Liver (tissue), 9 donors: ENCODE results near the gene LBH. TPM values are rescaled to one million over a fixed set of nuclear protein-coding genes. Genes with fewer than 3 reads are reported as not detected.

Experiments used
- DNase-seq: peaks from one replicate; pipeline ENCODE4 v3.0.0-alpha.2; 2017; ENCODE audit warnings: low spot score
- H3K27ac ChIP-seq, 2 donors: one replicate each; pipeline ENCODE4 v1.7.0; 2013; ENCODE audit warnings: inconsistent platforms in 2 of 2, low read length in 2 of 2, control low read depth in 1 of 2, low read depth in 1 of 2, mild to moderate bottlenecking in 1 of 2
- H3K27me3 ChIP-seq, 4 donors: one replicate each; pipeline versions ENCODE4 v1.6.1 to v1.7.0; 2013; ENCODE audit warnings: low read length in 3 of 4, inconsistent platforms in 1 of 4, mild to moderate bottlenecking in 1 of 4, moderate library complexity in 1 of 4; ENCODE audit not compliant: control insufficient read depth in 4 of 4, insufficient read depth in 4 of 4
- H3K36me3 ChIP-seq, 4 donors: one replicate each; pipeline versions ENCODE4 v1.6.1 to v1.7.0; 2013; ENCODE audit warnings: low read length in 3 of 4, mild to moderate bottlenecking in 3 of 4, low read depth in 1 of 4, moderate library complexity in 1 of 4; ENCODE audit not compliant: control insufficient read depth in 4 of 4, insufficient read depth in 3 of 4
- H3K4me1 ChIP-seq, 4 donors: one replicate each; pipeline versions ENCODE4 v1.6.1 to v1.7.0; 2013; ENCODE audit warnings: low read length in 3 of 4, mild to moderate bottlenecking in 3 of 4, moderate library complexity in 1 of 4; ENCODE audit not compliant: control insufficient read depth in 4 of 4, insufficient read depth in 4 of 4
- H3K4me3 ChIP-seq, 3 donors: one replicate each; pipeline versions ENCODE4 v1.6.1 to v1.7.0; 2013; ENCODE audit warnings: low read length in 3 of 3, control low read depth in 1 of 3, low read depth in 1 of 3, mild to moderate bottlenecking in 1 of 3
- H3K9ac ChIP-seq, 2 donors: one replicate each; pipeline ENCODE4 v1.7.0; 2013; ENCODE audit warnings: low read length in 2 of 2, mild to moderate bottlenecking in 2 of 2, moderate library complexity in 2 of 2, control low read depth in 1 of 2, low read depth in 1 of 2
- H3K9me3 ChIP-seq, 4 donors: one replicate each; pipeline versions ENCODE4 v1.6.1 to v1.7.0; 2013; ENCODE audit warnings: low read length in 3 of 4; ENCODE audit not compliant: control insufficient read depth in 4 of 4
- EGR1 ChIP-seq, 2 donors: IDR thresholded peaks; 2 replicates each; pipeline ENCODE4 v1.6.1; 2016 to 2018; ENCODE audit warnings: antibody characterized with exemption in 2 of 2, low read depth in 2 of 2
- FOXA1 ChIP-seq: IDR thresholded peaks from 2 replicates; pipeline ENCODE4 v1.6.1; 2016; ENCODE audit warnings: antibody characterized with exemption
- FOXA2 ChIP-seq: IDR thresholded peaks from 2 replicates; pipeline ENCODE4 v1.6.1; 2016; ENCODE audit warnings: antibody characterized with exemption
- GABPA ChIP-seq, 2 donors: IDR thresholded peaks in 1 of 2; conservative IDR thresholded peaks in 1 of 2; 2 replicates each; pipeline ENCODE4 v1.6.1; 2016; ENCODE audit warnings: antibody characterized with exemption in 2 of 2, mild to moderate bottlenecking in 1 of 2, moderate library complexity in 1 of 2
- HNF4A ChIP-seq, 2 donors: conservative IDR thresholded peaks; 2 replicates each; pipeline ENCODE4 v1.6.1; 2016; ENCODE audit warnings: antibody characterized with exemption in 2 of 2, mild to moderate bottlenecking in 2 of 2
- HNF4G ChIP-seq: IDR thresholded peaks from 2 replicates; pipeline ENCODE4 v1.6.1; 2016; ENCODE audit warnings: antibody characterized with exemption
- JUND ChIP-seq, 2 donors: IDR thresholded peaks; 2 replicates each; pipeline ENCODE4 v1.6.1; 2016; ENCODE audit warnings: antibody characterized with exemption in 2 of 2
- NR2F2 ChIP-seq: IDR thresholded peaks from 2 replicates; pipeline ENCODE4 v1.6.1; 2016; ENCODE audit warnings: antibody characterized with exemption
- RAD21 ChIP-seq, 2 donors: IDR thresholded peaks; 2 replicates each; pipeline ENCODE4 v1.6.1; 2016; ENCODE audit warnings: antibody characterized with exemption in 2 of 2, mild to moderate bottlenecking in 2 of 2
- RXRA ChIP-seq, 2 donors: IDR thresholded peaks; 2 replicates each; pipeline ENCODE4 v1.6.1; 2017 to 2018; ENCODE audit warnings: antibody characterized with exemption in 2 of 2, mild to moderate bottlenecking in 1 of 2
- SP1 ChIP-seq: IDR thresholded peaks from 2 replicates; pipeline ENCODE4 v1.6.1; 2018; ENCODE audit warnings: antibody characterized with exemption, mild to moderate bottlenecking
- TAF1 ChIP-seq: conservative IDR thresholded peaks from 2 replicates; pipeline ENCODE4 v1.6.1; 2016; ENCODE audit warnings: antibody characterized with exemption, mild to moderate bottlenecking
- YY1 ChIP-seq: IDR thresholded peaks from 2 replicates; pipeline ENCODE4 v1.6.1; 2016; ENCODE audit warnings: antibody characterized with exemption, mild to moderate bottlenecking
- ZBTB33 ChIP-seq: IDR thresholded peaks from 2 replicates; pipeline ENCODE4 v1.6.1; 2016; ENCODE audit warnings: antibody characterized with exemption
- WGBS: extraction: QIAGEN DNeasy Blood & Tissue Kit; methylation state at CpG from one replicate; pipeline ENCODE4 v1.1.7; 2013; 5-methylcytosine and 5-hydroxymethylcytosine counted together
- polyA plus RNA-seq, 2 donors: library from polyadenylated mRNA; stranded (reverse) in 1 of 2; unstranded in 1 of 2; fragments of 200-250 nt in 1 of 2; fragments of >200 nt in 1 of 2; fragmentation: Nextera tagmentation in 1 of 2; extraction: Ambion mirVana in 1 of 2; gene quantifications; one replicate each; pipeline versions ENCODE4 v1.2.1 to v1.2.3, GENCODE V29; 2013 to 2015
- total RNA-seq, 2 donors: library from RNA; depleted of rRNA; stranded (reverse); fragments of >200 nt; gene quantifications; one replicate each; pipeline ENCODE4 v1.2.3, GENCODE V29; 2014
- TF ChIP-seq, protein P1 (sequence below): fragments of 150-350 bp; IDR thresholded peaks from 2 replicates; pipeline ENCODE4 v1.5.1; 2017; ENCODE audit warnings: improper control_type of control experiment, low read depth, low read length; ENCODE audit not compliant: missing input control
- TF ChIP-seq, protein P2 (sequence below): IDR thresholded peaks from 2 replicates; pipeline ENCODE4 v1.6.1; 2016; ENCODE audit warnings: antibody characterized with exemption
- TF ChIP-seq, protein P3 (sequence below): IDR thresholded peaks from 2 replicates; pipeline ENCODE4 v1.6.1; 2016; ENCODE audit warnings: antibody characterized with exemption, mild to moderate bottlenecking
- TF ChIP-seq, protein P4 (sequence below): IDR thresholded peaks from 2 replicates; pipeline ENCODE4 v1.6.1; 2016; ENCODE audit warnings: antibody characterized with exemption
- donor health status: healthy.
- donor health status: healthy.
- donor health status: healthy.
- donor health status: healthy.
- donor health status: healthy.

Gene LBH
- total and polyA plus RNA-seq, 4 donors, result 4.1 to 50.8 (median 9.1) TPM

- TF ChIP-seq TAF1, result no peak
- TF ChIP-seq, protein P1, sequence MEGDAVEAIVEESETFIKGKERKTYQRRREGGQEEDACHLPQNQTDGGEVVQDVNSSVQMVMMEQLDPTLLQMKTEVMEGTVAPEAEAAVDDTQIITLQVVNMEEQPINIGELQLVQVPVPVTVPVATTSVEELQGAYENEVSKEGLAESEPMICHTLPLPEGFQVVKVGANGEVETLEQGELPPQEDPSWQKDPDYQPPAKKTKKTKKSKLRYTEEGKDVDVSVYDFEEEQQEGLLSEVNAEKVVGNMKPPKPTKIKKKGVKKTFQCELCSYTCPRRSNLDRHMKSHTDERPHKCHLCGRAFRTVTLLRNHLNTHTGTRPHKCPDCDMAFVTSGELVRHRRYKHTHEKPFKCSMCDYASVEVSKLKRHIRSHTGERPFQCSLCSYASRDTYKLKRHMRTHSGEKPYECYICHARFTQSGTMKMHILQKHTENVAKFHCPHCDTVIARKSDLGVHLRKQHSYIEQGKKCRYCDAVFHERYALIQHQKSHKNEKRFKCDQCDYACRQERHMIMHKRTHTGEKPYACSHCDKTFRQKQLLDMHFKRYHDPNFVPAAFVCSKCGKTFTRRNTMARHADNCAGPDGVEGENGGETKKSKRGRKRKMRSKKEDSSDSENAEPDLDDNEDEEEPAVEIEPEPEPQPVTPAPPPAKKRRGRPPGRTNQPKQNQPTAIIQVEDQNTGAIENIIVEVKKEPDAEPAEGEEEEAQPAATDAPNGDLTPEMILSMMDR, result no peak
- no peak for TF ChIP-seq HNF4G
- TF ChIP-seq, protein P2, sequence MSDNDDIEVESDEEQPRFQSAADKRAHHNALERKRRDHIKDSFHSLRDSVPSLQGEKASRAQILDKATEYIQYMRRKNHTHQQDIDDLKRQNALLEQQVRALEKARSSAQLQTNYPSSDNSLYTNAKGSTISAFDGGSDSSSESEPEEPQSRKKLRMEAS, result no peak
- no peak for TF ChIP-seq JUND (IDR thresholded peaks at IDR 0.05)
- no peak for TF ChIP-seq NR2F2
- TF ChIP-seq RXRA (IDR thresholded peaks at IDR 0.05), result no peak
- TF ChIP-seq RAD21 (IDR thresholded peaks at IDR 0.05), result no peak
- TF ChIP-seq EGR1 (IDR thresholded peaks at IDR 0.05; ENCODE audit: low read depth in 2 of 2), result no peak
- no peak for TF ChIP-seq SP1
- no peak for TF ChIP-seq FOXA1
- TF ChIP-seq FOXA2, result no peak
- TF ChIP-seq GABPA (IDR thresholded peaks at IDR 0.05 in 1 of 2, conservative IDR thresholded peaks at IDR 0.05 in 1 of 2), result no peak
- TF ChIP-seq, protein P3, sequence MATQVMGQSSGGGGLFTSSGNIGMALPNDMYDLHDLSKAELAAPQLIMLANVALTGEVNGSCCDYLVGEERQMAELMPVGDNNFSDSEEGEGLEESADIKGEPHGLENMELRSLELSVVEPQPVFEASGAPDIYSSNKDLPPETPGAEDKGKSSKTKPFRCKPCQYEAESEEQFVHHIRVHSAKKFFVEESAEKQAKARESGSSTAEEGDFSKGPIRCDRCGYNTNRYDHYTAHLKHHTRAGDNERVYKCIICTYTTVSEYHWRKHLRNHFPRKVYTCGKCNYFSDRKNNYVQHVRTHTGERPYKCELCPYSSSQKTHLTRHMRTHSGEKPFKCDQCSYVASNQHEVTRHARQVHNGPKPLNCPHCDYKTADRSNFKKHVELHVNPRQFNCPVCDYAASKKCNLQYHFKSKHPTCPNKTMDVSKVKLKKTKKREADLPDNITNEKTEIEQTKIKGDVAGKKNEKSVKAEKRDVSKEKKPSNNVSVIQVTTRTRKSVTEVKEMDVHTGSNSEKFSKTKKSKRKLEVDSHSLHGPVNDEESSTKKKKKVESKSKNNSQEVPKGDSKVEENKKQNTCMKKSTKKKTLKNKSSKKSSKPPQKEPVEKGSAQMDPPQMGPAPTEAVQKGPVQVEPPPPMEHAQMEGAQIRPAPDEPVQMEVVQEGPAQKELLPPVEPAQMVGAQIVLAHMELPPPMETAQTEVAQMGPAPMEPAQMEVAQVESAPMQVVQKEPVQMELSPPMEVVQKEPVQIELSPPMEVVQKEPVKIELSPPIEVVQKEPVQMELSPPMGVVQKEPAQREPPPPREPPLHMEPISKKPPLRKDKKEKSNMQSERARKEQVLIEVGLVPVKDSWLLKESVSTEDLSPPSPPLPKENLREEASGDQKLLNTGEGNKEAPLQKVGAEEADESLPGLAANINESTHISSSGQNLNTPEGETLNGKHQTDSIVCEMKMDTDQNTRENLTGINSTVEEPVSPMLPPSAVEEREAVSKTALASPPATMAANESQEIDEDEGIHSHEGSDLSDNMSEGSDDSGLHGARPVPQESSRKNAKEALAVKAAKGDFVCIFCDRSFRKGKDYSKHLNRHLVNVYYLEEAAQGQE, result no peak
- TF ChIP-seq YY1, result no peak
- no peak for TF ChIP-seq HNF4A (conservative IDR thresholded peaks at IDR 0.05)
- no peak for TF ChIP-seq ZBTB33
- TF ChIP-seq, protein P4, sequence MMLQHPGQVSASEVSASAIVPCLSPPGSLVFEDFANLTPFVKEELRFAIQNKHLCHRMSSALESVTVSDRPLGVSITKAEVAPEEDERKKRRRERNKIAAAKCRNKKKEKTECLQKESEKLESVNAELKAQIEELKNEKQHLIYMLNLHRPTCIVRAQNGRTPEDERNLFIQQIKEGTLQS, result no peak
- Histone ChIP-seq H3K9me3 (no peaks in the 10 kb centered on the region), H3K4me3 (no peak overlapping the region), H3K9ac (no peak overlapping the region), H3K36me3 (no peaks in the 10 kb centered on the region), H3K4me1 (no peaks in the 10 kb centered on the region), H3K27ac (no peak overlapping the region), H3K27me3 (no peaks in the 10 kb centered on the region)
- WGBS, result 92% methylated on average over 1 of the region's 1 CpG
- no peak for DNase-seq
Observed at GRCh38 chr2:30205456-30205855, 25.9 kb upstream of the LBH start.
